MM.1S (cell line): ENCODE results near the gene EPHA5.

Experiments used
- CTCF ChIP-seq: fragments of 300-600 bp; sonication (generic); IDR thresholded peaks from 2 replicates; pipeline ENCODE4 v1.5.1; 2016; ENCODE audit warnings: antibody characterized with exemption, low read length, mixed read lengths
- EZH2 ChIP-seq: fragments of 300-600 bp; sonication (generic); optimal IDR thresholded peaks from 2 replicates; pipeline ENCODE3; 2017; ENCODE audit warnings: low read depth, mild to moderate bottlenecking, antibody characterized with exemption, low read length, mixed read lengths
- EZH2phosphoT487 ChIP-seq: fragments of 300-600 bp; sonication (generic); IDR thresholded peaks from 2 replicates; pipeline ENCODE4 v1.6.1; 2018; ENCODE audit warnings: antibody characterized with exemption, low read length

GRCh38 chr4:65668201-65669089 is 1.8 kb downstream of the EPHA5 start:
- no peak for TF ChIP-seq CTCF
- TF ChIP-seq EZH2 = no peak
- TF ChIP-seq EZH2phosphoT487 = no peak
